Smooth muscle cell (in vitro differentiated cells): ENCODE results near the gene SPTLC2. TPM values are rescaled to one million over a fixed set of nuclear protein-coding genes. Genes with fewer than 3 reads are reported as not detected.
A peak's percentile ranks its signal among the peaks of the same experiment; 100 is the strongest.

Source experiments
- DNase-seq: peaks from one replicate; lab custom pipeline; 2025; ENCODE audit not compliant: unreplicated experiment; lab: John Stamatoyannopoulos, UW
- H2AFZ ChIP-seq: fragments of 200-600 bp; sonication (generic); 2 replicates; pipeline ENCODE4 v1.6.0; 2016; ENCODE audit warnings: antibody characterized with exemption, low read depth, mild to moderate bottlenecking
- H3F3A ChIP-seq: fragments of 200-600 bp; sonication (generic); 2 replicates; pipeline ENCODE4 v1.6.0; 2017; ENCODE audit warnings: antibody characterized with exemption, low read depth
- H3K27ac ChIP-seq: fragments of 200-600 bp; sonication (generic); 2 replicates; pipeline ENCODE4 v1.5.1; 2016; ENCODE audit warnings: low read depth, mild to moderate bottlenecking
- H3K27me3 ChIP-seq: fragments of 200-600 bp; sonication (generic); 2 replicates; pipeline ENCODE4 v1.6.1; 2016; ENCODE audit warnings: low read depth, mild to moderate bottlenecking
- H3K36me3 ChIP-seq: fragments of 200-600 bp; sonication (generic); 2 replicates; pipeline ENCODE4 v1.5.1; 2016; ENCODE audit warnings: low read depth
- H3K4me1 ChIP-seq: fragments of 200-600 bp; sonication (generic); 2 replicates; pipeline ENCODE4 v1.5.1; 2016; ENCODE audit warnings: low read depth
- H3K4me2 ChIP-seq: fragments of 200-600 bp; sonication (generic); 2 replicates; pipeline ENCODE4 v1.6.0; 2016; ENCODE audit warnings: mild to moderate bottlenecking
- H3K4me3 ChIP-seq: fragments of 200-600 bp; sonication (generic); 2 replicates; pipeline ENCODE4 v1.5.1; 2016; ENCODE audit warnings: mild to moderate bottlenecking
- H3K79me2 ChIP-seq: fragments of 200-600 bp; sonication (generic); 2 replicates; pipeline ENCODE4 v1.6.0; 2016; ENCODE audit warnings: low read depth, mild to moderate bottlenecking
- H3K9ac ChIP-seq: fragments of 200-600 bp; sonication (generic); 2 replicates; pipeline ENCODE4 v1.6.0; 2016; ENCODE audit warnings: low read depth
- H3K9me3 ChIP-seq: fragments of 200-600 bp; sonication (generic); replicated peaks from 2 replicates; pipeline ENCODE4 v1.5.1; 2016; ENCODE audit warnings: low read depth
- H4K20me1 ChIP-seq: fragments of 200-600 bp; sonication (generic); 2 replicates; pipeline ENCODE4 v1.6.0; 2016; ENCODE audit warnings: low read depth
- WGBS: methylation state at CpG from one replicate; pipeline ENCODE4 v1.1.7; 2016; ENCODE audit warnings: low lambda C conversion rate; 5-methylcytosine and 5-hydroxymethylcytosine counted together
- polyA plus RNA-seq: library from polyadenylated mRNA; unstranded; fragments of >200 nt; fragmentation: Nextera tagmentation; extraction: Ambion mirVana; gene quantifications from 2 replicates; pipeline ENCODE4 v1.2.1, GENCODE V29; 2016
- small RNA-seq: library from RNA; depleted of rRNA; stranded (forward); fragments of <200 nt; gene quantifications from one replicate; pipeline ENCODE3, GENCODE V24; 2014
- total RNA-seq: library from RNA; depleted of rRNA; stranded (reverse); fragments of >200 nt; gene quantifications from 2 replicates; pipeline ENCODE4 v1.2.3, GENCODE V29; 2014
- TF ChIP-seq, protein P1 (sequence below): fragments of 200-600 bp; sonication (generic); IDR thresholded peaks from 2 replicates; pipeline ENCODE4 v1.5.1; 2017; ENCODE audit warnings: borderline replicate concordance, mild to moderate bottlenecking, antibody characterized with exemption; ENCODE audit not compliant: insufficient read depth, poor library complexity, severe bottlenecking

SPTLC2 gene
- total and polyA plus RNA-seq, 2 experiments from 2014 or later, result 23.4 to 24.8 TPM

- DNase-seq, result no peak
- Histone ChIP-seq H3K36me3 (no peaks in the 10 kb centered on the region), H3K4me3 (peak overlapping the region; percentile 77), H3K27ac (peak overlapping the region; percentile 88), H2AFZ (peak overlapping the region; percentile 94), H3K4me2 (peak overlapping the region; percentile 88), H3K9me3 (no peaks in the 10 kb centered on the region), H3F3A (no peaks in the 10 kb centered on the region), H3K79me2 (peaks cover 45% of the 10 kb centered on the region), H3K4me1 (peaks cover 9% of the 10 kb centered on the region), H3K27me3 (no peaks in the 10 kb centered on the region), H3K9ac (peak overlapping the region; percentile 84), H4K20me1 (peaks cover 17% of the 10 kb centered on the region)
- 2% methylated on average over 28 of the region's 29 CpGs for WGBS
- TF ChIP-seq, protein P1, sequence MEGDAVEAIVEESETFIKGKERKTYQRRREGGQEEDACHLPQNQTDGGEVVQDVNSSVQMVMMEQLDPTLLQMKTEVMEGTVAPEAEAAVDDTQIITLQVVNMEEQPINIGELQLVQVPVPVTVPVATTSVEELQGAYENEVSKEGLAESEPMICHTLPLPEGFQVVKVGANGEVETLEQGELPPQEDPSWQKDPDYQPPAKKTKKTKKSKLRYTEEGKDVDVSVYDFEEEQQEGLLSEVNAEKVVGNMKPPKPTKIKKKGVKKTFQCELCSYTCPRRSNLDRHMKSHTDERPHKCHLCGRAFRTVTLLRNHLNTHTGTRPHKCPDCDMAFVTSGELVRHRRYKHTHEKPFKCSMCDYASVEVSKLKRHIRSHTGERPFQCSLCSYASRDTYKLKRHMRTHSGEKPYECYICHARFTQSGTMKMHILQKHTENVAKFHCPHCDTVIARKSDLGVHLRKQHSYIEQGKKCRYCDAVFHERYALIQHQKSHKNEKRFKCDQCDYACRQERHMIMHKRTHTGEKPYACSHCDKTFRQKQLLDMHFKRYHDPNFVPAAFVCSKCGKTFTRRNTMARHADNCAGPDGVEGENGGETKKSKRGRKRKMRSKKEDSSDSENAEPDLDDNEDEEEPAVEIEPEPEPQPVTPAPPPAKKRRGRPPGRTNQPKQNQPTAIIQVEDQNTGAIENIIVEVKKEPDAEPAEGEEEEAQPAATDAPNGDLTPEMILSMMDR, result no peak
Observed at GRCh38 chr14:77458249-77458950, 158.0 kb downstream of the SPTLC2 start.

- Histone ChIP-seq H3K79me2 (peaks cover 45% of the 10 kb centered on the region), H2AFZ (peak within 1 kb of the TSS; percentile 94), H3K9me3 (no peaks in the 10 kb centered on the region), H3K36me3 (no peaks in the 10 kb centered on the region), H3K27me3 (no peaks in the 10 kb centered on the region), H3K4me3 (peak within 1 kb of the TSS; percentile 77), H3K9ac (peak within 1 kb of the TSS; percentile 84), H3K4me2 (peak within 1 kb of the TSS; percentile 88), H3K4me1 (peaks cover 9% of the 10 kb centered on the region), H4K20me1 (peaks cover 17% of the 10 kb centered on the region), H3F3A (no peaks in the 10 kb centered on the region), H3K27ac (peak within 1 kb of the TSS; percentile 88)
- TF ChIP-seq, protein P1, result no peak
- DNase-seq, result peak; percentile 96
- WGBS, result 1% methylated on average over 48 of the region's 50 CpGs
Observed at GRCh38 chr14:77457522-77458248, 158.8 kb downstream of the SPTLC2 start, which contains the start of the genes AHSA1 and VIPAS39. TSS of gene AHSA1 (plus strand) at chr14:77458093. CDS start at chr14:77458190, 97 bp downstream. TSS of gene VIPAS39 (minus strand) at chr14:77457601. CDS start at chr14:77454102, 3,499 bp downstream.

DNA sequence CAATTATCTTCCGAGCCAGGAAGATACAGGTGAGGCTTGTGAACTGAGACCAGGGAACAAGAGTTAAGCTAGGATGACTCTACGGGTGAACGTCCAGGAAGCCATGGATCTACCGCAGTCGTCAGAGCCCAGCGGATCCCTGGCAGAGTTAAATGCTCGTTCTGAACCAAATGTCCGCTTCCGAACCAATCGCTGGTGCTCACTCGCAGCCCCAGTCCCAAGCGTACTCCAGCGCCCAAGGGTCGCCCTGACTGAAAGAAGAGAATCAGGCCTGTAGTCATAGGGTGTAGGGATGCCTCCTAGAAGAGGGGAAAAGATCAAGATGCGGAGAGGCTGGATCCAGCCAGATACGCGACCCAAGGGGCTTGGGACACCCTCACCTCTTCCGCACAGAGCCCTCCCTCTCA lies 159.3 kb downstream of the SPTLC2 start:
- H3K27me3 ChIP-seq, result no peaks in the 10 kb centered on the region
- H3K4me2 ChIP-seq, result peak overlapping the region; percentile 83
- peaks cover 9% of the 10 kb centered on the region for H3K4me1 ChIP-seq
- H3K9ac ChIP-seq, result peak overlapping the region; percentile 75
- H3K4me3 ChIP-seq, result peak overlapping the region; percentile 77
- whole genome bisulfite sequencing, result 2% methylated on average over 18 of the region's 18 CpGs
- H3K27ac ChIP-seq, result peak overlapping the region; percentile 46
- peaks cover 45% of the 10 kb centered on the region for H3K79me2 ChIP-seq
- H3K36me3 ChIP-seq, result no peaks in the 10 kb centered on the region
- no peak for DNase-seq
- peak overlapping the region; percentile 83 for H2AFZ ChIP-seq
- H3K9me3 ChIP-seq, result no peaks in the 10 kb centered on the region
- TF ChIP-seq, protein P1, result no peak
- peaks cover 17% of the 10 kb centered on the region for H4K20me1 ChIP-seq
- H3F3A ChIP-seq, result no peaks in the 10 kb centered on the region

Small RNAs within 50 kb of the gene (small RNA-seq; reads per million reads assigned to genes)
- gene COX6CP11 (not detected), gene RF00404 (not detected), gene RN7SL587P (0.21 reads per million)

Other genes with a start within 250 kb of the SPTLC2 start
- gene TMED8, start 239.5 kb downstream of the SPTLC2 start, total RNA-seq, result 12.2 and 16.0 TPM in 2 replicates
- gene TMED8, start 239.5 kb downstream of the SPTLC2 start, polyA plus RNA-seq, result 3.9 and 4.5 TPM in 2 replicates
- 1.1 TPM in 2 replicates for gene SAMD15, start 239.3 kb downstream of the SPTLC2 start, total RNA-seq
- gene SAMD15, start 239.3 kb downstream of the SPTLC2 start, polyA plus RNA-seq, result 0.49 TPM in 1 of 2 replicates, not detected in the other
- 0.36 and 0.49 TPM in 2 replicates for gene NOXRED1, start 193.1 kb downstream of the SPTLC2 start, total RNA-seq
- 0.14 and 0.33 TPM in 2 replicates for gene NOXRED1, start 193.1 kb downstream of the SPTLC2 start, polyA plus RNA-seq
- 32.6 and 55.5 TPM in 2 replicates for gene VIPAS39, start 159.0 kb downstream of the SPTLC2 start, total RNA-seq
- gene VIPAS39, start 159.0 kb downstream of the SPTLC2 start, polyA plus RNA-seq, result 12.3 and 19.7 TPM in 2 replicates
- 57.6 and 88.5 TPM in 2 replicates for gene AHSA1, start 158.5 kb downstream of the SPTLC2 start, total RNA-seq
- 92.8 and 94.6 TPM in 2 replicates for gene AHSA1, start 158.5 kb downstream of the SPTLC2 start, polyA plus RNA-seq
- gene ISM2, start 117.8 kb downstream of the SPTLC2 start, total RNA-seq, result 2.1 and 2.7 TPM in 2 replicates
- gene ISM2, start 117.8 kb downstream of the SPTLC2 start, polyA plus RNA-seq, result 0.57 and 0.78 TPM in 2 replicates
- 15.0 and 18.7 TPM in 2 replicates for gene ALKBH1, start 91.4 kb upstream of the SPTLC2 start, total RNA-seq
- 11.3 and 12.9 TPM in 2 replicates for gene ALKBH1, start 91.4 kb upstream of the SPTLC2 start, polyA plus RNA-seq
- gene SLIRP, start 91.5 kb upstream of the SPTLC2 start, total RNA-seq, result 655 and 735 TPM in 2 replicates
- gene SLIRP, start 91.5 kb upstream of the SPTLC2 start, polyA plus RNA-seq, result 577 and 681 TPM in 2 replicates
- gene SNW1, start 144.5 kb upstream of the SPTLC2 start, total RNA-seq, result 51.6 and 88.2 TPM in 2 replicates
- 58.4 and 70.1 TPM in 2 replicates for gene SNW1, start 144.5 kb upstream of the SPTLC2 start, polyA plus RNA-seq
- gene ADCK1, start 183.5 kb upstream of the SPTLC2 start, total RNA-seq, result 4.5 and 5.1 TPM in 2 replicates
- 4.2 and 7.0 TPM in 2 replicates for gene ADCK1, start 183.5 kb upstream of the SPTLC2 start, polyA plus RNA-seq